GM21526 (cell line): ENCODE data around the gene MBD5.

Source experiments
- ATAC-seq: cut with Tn5 transposase; IDR thresholded peaks from one replicate; pipeline ENCODE4 v1.9.1; 2021; ENCODE audit warnings: moderate library complexity; ENCODE audit not compliant: unreplicated experiment, low FRiP score

MBD5 gene

GRCh38 chr2:148207111-148207510, 186.2 kb downstream of the MBD5 start:
- no peak for ATAC-seq

- no peak for ATAC-seq
Observed at GRCh38 chr2:148209603-148210002, 188.7 kb downstream of the MBD5 start.

GRCh38 chr2:148218326-148219075, 197.6 kb downstream of the MBD5 start:
- ATAC-seq, result no peak

- no peak for ATAC-seq
Observed at GRCh38 chr2:148221166-148221565, 200.3 kb downstream of the MBD5 start.

- ATAC-seq, result no peak
Observed at GRCh38 chr2:148221926-148222325, 201.0 kb downstream of the MBD5 start.

- no peak for ATAC-seq
Observed at GRCh38 chr2:148231858-148232257, 211.0 kb downstream of the MBD5 start.

- no peak for ATAC-seq
Observed at GRCh38 chr2:148234143-148234542, 213.3 kb downstream of the MBD5 start.

GRCh38 chr2:148237911-148238310, 217.0 kb downstream of the MBD5 start:
- no peak for ATAC-seq

- ATAC-seq, result no peak
Observed at GRCh38 chr2:148238561-148238960, 217.7 kb downstream of the MBD5 start.

GRCh38 chr2:148240838-148241237, 219.9 kb downstream of the MBD5 start:
- ATAC-seq, result no peak

- ATAC-seq, result no peak
Observed at GRCh38 chr2:148244593-148245292, 223.9 kb downstream of the MBD5 start.

GRCh38 chr2:148251993-148252392, 231.1 kb downstream of the MBD5 start:
- ATAC-seq, result no peak

- no peak for ATAC-seq
Observed at GRCh38 chr2:148252646-148253045, 231.8 kb downstream of the MBD5 start.

GRCh38 chr2:148253685-148254084, 232.8 kb downstream of the MBD5 start:
- no peak for ATAC-seq

GRCh38 chr2:148255929-148256328, 235.0 kb downstream of the MBD5 start:
- no peak for ATAC-seq

GRCh38 chr2:148257276-148257675, 236.4 kb downstream of the MBD5 start:
- no peak for ATAC-seq

- no peak for ATAC-seq
Observed at GRCh38 chr2:148258124-148258523, 237.2 kb downstream of the MBD5 start.

- ATAC-seq, result no peak
Observed at GRCh38 chr2:148259674-148260073, 238.8 kb downstream of the MBD5 start.

GRCh38 chr2:148263890-148264289, 243.0 kb downstream of the MBD5 start:
- ATAC-seq, result no peak

- ATAC-seq, result no peak
Observed at GRCh38 chr2:148273158-148273691, 252.3 kb downstream of the MBD5 start.

GRCh38 chr2:148279216-148279615, 258.3 kb downstream of the MBD5 start:
- ATAC-seq, result no peak

- ATAC-seq, result no peak
Observed at GRCh38 chr2:148282201-148282600, 261.3 kb downstream of the MBD5 start.
